Panc1 (cell line): ENCODE data around the gene KAZN.

Experiments
- CTCF ChIP-seq: fragments of 450-650 bp; IDR thresholded peaks from 2 replicates; pipeline ENCODE4 v1.5.1; 2017; ENCODE audit warnings: mild to moderate bottlenecking
- POLR2AphosphoS5 ChIP-seq: IDR thresholded peaks from 2 replicates; pipeline ENCODE4 v1.6.1; 2012; ENCODE audit warnings: mild to moderate bottlenecking, low read depth, low read length, moderate library complexity
- REST ChIP-seq, 2 experiments: IDR thresholded peaks; 2 replicates each; pipeline ENCODE4 v1.6.1; 2011 to 2012; ENCODE audit warnings: low read depth in 2 of 2, control low read depth in 1 of 2, low read length in 1 of 2, mild to moderate bottlenecking in 1 of 2, moderate library complexity in 1 of 2; ENCODE audit not compliant: insufficient read depth in 1 of 2
- SIN3A ChIP-seq: IDR thresholded peaks from 2 replicates; pipeline ENCODE4 v1.6.1; 2012; ENCODE audit warnings: low read depth, mild to moderate bottlenecking, low read length, moderate library complexity, borderline replicate concordance; ENCODE audit not compliant: insufficient read depth
- TCF7L2 ChIP-seq: IDR thresholded peaks from 2 replicates; pipeline ENCODE4 v1.6.1; 2011; ENCODE audit warnings: mild to moderate bottlenecking, low read depth, low read length, inconsistent platforms

- TF ChIP-seq CTCF (no peak), TCF7L2 (no peak), REST (IDR thresholded peaks at IDR 0.05; ENCODE audit: insufficient read depth in 1 of 2, low read depth in 2 of 2, low read length in 1 of 2) (no peak), POLR2AphosphoS5 (no peak), SIN3A (no peak)
Measured at GRCh38 chr1:14851760-14852159, 253.3 kb downstream of the KAZN start.
